Skin of body (tissue), 2 donors: ENCODE measurements around the gene SOS2. TPM values are rescaled to one million over a fixed set of nuclear protein-coding genes. Genes with fewer than 3 reads are reported as not detected.
"Not testable (repeated sequence)": the region's sequence is repeated elsewhere in the genome, so short reads cannot be mapped to it uniquely, and the experiment has no call there.

Experiments used
- DNase-seq: peaks from one replicate; lab custom pipeline; 2025; lab: John Stamatoyannopoulos, UW
- total RNA-seq: library from RNA; depleted of rRNA; stranded (reverse); fragments of >200 nt; gene quantifications from one replicate; pipeline ENCODE4 v1.2.3, GENCODE V29; 2014

Gene SOS2
- total RNA-seq, 1 donor from 2014 or later = 32.1 TPM

DNA sequence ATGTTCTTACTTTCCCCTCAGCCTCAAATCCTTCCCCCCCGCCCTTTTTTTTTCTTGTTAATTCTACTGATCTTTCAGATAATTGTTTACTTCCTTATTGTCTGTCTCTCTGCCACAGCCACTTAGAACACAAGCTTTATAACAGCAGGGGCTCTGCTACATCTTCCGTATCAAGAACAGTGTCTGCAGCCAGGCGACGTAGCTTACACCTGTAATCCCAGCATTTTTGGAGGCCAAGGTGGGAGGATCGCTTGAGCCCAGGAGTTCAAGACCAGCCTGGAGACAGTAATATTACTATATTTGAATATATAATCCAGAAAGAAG is 5.4 kb downstream of the SOS2 start:
- DNase-seq = no peak

GRCh38 chr14:50225067-50225973 is 6.1 kb downstream of the SOS2 start:
- DNase-seq = peak; percentile 20

GRCh38 chr14:50222055-50222613 is 9.2 kb downstream of the SOS2 start:
- DNase-seq = no peak

GRCh38 chr14:50218501-50218900 is 12.9 kb downstream of the SOS2 start:
- no peak for DNase-seq

- DNase-seq = no peak
Measured at GRCh38 chr14:50215416-50215815, 16.0 kb downstream of the SOS2 start.

- DNase-seq = no peak
Measured at GRCh38 chr14:50213795-50214194, 17.6 kb downstream of the SOS2 start.

GRCh38 chr14:50212726-50213125 is 18.7 kb downstream of the SOS2 start:
- no peak for DNase-seq

DNA sequence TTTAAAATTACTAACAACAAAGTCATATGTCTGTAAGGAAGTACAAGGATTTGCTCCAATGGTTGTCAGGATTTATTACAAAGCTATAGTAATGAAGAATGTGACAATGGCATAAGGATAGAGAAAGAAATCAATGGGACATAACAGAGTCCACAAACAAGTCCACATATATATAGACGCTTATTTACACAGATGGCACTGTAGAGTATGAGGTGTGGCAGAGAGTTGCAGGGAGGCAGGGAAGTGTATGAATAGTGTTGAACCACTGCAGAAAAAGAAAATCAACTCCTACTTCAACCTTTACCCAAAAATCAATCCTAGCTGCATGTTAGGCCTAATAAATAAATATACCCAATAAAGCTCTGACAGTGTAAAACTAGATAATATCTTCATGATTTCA is 21.3 kb downstream of the SOS2 start:
- DNase-seq = no peak

DNA sequence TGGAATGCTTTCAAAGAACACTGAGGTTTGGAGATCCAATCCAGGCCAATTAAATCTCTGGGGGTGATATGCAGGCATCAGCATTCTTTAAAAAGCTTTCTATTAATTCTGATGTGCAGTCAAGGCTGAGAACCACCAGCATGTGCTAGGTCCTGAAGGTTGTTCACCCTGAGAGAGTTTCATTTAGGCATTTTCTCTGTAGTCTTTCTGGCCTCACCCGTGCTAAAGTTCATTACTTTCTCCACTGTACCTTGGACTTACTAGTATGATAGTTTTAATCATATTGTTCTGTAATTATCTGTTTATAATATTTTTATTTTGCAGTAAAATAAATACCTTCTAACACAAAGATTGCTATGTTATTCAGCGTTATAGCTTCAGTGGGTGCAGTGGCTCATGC is 32.9 kb downstream of the SOS2 start:
- no peak for DNase-seq

DNA sequence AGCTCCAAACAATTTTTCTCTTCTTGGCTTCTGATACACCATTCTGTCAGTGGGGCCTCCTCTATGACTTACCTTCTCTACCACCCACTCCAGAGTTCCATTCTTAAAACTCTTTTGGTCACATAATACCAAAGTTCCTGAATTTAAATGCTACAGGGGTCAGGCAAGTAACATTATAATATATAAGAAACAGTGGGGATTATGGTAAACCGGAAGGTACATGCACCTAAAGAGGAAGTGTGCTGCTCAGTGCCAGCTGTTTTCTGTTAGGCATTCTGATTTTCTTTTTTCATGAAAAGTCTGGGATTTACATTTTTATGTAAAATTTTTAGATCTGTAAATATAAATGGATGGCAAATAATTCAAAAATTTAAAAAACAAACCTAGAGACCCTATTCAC is 39.9 kb downstream of the SOS2 start:
- no peak for DNase-seq

GRCh38 chr14:50186107-50186506 is 45.3 kb downstream of the SOS2 start:
- no peak for DNase-seq

GRCh38 chr14:50173891-50174290 is 57.5 kb downstream of the SOS2 start:
- DNase-seq = no peak

DNA sequence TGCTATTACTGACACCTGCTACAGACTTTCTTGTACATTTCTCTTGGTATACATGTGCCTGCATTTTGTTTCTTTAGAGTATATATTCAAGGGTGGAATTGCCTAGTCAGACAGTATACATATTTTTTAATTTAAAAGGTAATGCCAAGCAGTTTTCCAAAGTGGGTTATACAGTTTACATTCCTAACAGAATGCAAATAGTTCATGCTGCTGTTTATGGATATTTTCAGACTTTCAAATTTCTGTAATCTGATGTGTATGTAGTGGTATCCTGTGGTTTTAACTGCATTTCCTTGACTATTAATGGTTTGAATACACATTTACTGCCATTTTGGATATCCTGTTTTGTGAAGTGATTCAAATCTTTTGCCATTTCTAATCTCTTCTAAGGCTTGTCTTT is 59.5 kb downstream of the SOS2 start:
- no peak for DNase-seq

GRCh38 chr14:50167381-50167780 is 64.0 kb downstream of the SOS2 start:
- not testable (repeated sequence) for DNase-seq

DNA sequence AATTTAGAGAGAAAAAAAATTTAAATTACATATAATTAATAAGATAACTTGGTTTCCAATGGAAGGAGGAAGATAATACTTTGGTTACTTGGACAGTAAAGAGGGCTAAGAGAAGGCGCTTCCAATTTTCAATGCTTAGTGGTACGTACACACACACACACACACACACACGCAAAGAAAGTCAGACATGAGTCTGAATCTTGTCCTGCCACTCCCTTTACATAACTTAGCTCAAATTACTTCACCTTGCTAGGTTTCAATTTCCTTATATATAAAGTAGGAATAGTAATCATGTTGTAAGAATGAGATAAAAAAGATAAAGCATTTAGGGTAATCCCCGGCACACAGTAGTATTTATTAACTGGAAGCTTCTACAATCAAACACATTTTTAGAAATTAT is 75.3 kb downstream of the SOS2 start:
- DNase-seq = no peak

GRCh38 chr14:50148799-50149198 is 82.6 kb downstream of the SOS2 start:
- DNase-seq = no peak

DNA sequence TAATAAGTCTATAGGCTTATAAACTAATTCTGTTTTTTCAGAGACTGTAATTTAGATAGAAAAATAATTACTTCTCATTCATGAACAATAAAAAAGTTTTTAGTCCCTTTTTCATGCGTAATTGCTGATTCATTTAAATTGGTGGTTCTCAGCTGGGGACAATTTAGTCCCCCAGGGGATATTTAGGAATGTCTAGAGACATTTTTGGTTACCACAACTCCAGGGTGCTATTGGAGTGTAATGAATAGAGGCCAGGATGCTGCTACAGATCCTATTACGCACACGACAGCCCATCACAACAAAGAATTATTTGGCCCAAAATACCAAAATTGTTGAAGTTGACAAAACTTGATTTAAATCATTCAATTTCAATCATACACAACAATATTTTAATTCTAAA is 92.2 kb downstream of the SOS2 start:
- DNase-seq = no peak

DNA sequence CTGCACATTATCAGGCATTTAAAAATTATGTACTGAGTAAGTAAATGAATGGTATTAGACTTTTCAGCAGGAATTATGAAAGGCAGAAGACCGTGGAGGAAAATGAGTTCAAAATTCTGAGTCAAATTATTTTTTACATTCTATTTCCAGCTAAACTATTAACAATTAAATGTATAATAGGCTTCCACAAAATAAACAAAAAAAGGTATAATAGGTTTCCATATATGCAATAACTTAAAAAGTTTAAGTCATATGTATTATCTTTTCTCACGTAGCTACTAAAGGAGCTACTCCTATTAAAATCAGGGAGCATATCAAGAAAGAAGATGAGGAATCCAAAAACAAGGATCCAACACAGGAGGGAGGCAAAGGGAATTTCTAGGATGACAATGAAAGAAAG is 103.6 kb downstream of the SOS2 start:
- no peak for DNase-seq

DNA sequence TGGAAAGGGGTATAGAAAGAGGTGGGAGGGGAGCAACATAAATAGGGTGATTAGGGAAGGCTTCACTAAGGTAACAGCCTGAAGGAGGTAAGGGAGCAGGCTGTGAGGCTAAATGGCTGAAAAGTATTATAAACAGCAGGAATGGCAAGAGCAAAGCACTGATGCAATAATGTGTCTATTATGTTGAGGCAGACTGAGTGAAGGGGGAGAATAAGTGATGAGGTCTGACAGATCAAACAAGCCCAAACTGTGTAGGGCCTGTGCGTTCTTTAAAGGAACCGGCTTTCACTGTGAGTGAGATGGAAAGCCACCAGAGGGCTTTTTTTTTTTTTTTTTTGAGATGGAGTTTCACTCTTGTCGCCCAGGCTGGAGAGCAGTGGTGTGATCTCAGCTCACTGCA is 108.3 kb downstream of the SOS2 start:
- DNase-seq = no peak

DNA sequence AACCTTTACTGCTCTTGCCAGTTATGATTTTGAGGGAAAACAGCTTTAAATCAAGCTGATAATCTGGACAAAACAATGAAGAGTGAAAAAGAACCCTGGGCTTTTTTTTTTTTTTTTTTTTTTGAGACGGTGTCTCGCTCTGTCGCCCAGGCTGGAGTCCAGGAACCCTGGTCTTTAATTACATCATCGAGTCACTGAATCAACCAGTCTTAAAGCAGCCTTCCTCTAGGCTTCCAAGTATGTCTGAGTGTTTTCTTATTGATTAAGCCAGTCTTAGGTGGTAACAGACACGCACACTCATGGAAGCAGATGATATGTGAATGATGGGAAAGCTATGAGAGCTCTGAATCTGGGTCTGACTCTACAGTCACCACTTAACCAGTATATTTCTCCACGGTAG is 109.1 kb downstream of the SOS2 start:
- no peak for DNase-seq

DNA sequence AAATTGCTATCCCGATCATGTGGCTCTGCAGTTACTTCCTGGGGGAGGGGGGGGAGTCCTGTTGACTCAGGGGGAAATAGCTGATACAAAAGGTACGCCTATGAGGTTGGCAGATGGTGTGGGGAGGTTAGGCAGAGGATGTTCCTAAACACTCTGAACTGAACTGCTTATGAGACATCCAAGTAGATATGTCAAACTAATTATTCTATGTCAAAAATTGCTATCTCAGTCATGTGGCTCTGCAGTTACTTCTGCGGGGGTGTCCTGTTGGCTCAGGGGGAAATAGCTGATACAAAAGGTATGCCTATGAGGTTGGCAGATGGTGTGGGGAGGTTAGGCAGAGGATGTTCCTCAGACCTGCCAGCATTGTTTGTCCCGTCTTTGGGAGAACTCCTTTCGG is 109.9 kb downstream of the SOS2 start:
- no peak for DNase-seq

DNA sequence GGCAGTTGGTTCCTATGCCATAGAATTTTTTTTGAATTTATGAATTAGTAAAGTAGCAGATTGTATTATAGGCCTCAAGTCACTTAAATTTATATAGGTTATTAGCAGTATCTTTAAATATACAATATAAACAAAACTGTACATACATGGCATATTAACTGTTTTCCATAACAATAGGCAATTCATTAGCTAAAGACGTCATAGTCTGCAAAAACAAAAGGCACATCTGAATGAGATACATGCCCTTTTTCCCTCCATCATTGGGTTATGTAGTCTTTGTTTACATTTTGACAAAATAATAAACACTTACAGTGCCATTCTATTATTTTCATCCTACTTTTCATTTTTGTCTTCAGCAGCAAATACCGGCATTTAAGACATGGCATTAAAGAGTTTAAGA is 113.9 kb downstream of the SOS2 start:
- DNase-seq = peak; percentile 4

GRCh38 chr14:50116966-50117365 is 114.4 kb downstream of the SOS2 start:
- peak; percentile 36 for DNase-seq
